GM10248 (cell line): Measurements from ENCODE around the gene FAM98B.

ENCODE experiments used
- CTCF ChIA-PET: fragments of 300-600 bp; sonication (Branson Sonifier 250); formaldehyde crosslinking; extraction: SDS; loops from one replicate; lab custom pipeline; 2021; ENCODE audit warnings: antibody characterized with exemption; lab: Yijun Ruan, JAX
- POLR2A ChIA-PET: fragments of 350-650 bp; sonication (Branson Sonifier 250); formaldehyde crosslinking; extraction: SDS; loops from one replicate; lab custom pipeline; 2020; ENCODE audit warnings: antibody characterized with exemption; lab: Yijun Ruan, JAX
- DNase-seq: peaks from one replicate; pipeline ENCODE4 v3.0.0; 2012; ENCODE audit errors: extremely low spot score
- CTCF ChIP-seq: IDR thresholded peaks from 2 replicates; pipeline ENCODE4 v1.5.1; 2012; ENCODE audit warnings: mild to moderate bottlenecking, low read depth; ENCODE audit errors: extremely low read depth, missing control alignments, control extremely low read depth

FAM98B gene

GRCh38 chr15:38453971-38454695 lies at the start of gene FAM98B:
Gene FAM98B, plus strand, starts transcription at chr15:38454127. Its CDS starts 35 bp downstream, at chr15:38454162.
- DNase-seq, result peak; percentile 84
- TF ChIP-seq CTCF, result no peak
- POLR2A ChIA-PET, result interaction anchor here (0.5 to 0.6 kb wide), 2 partner anchors 178 to 237 kb away, joined by 3 to 6 read pairs; no protein-coding TSS in a partner anchor
- CTCF ChIA-PET, result interaction anchor here (0.7 to 3.9 kb wide), 15 partner anchors 9 to 1303 kb away, joined by 3 to 59 read pairs (median 7); partner anchors contain the start of gene RASGRP1

GRCh38 chr15:38406436-38406835 lies 47.5 kb upstream of the FAM98B start:
- no peak for DNase-seq
- TF ChIP-seq CTCF, result no peak
- ChIA-PET POLR2A (no interaction called here), CTCF (interaction anchor here (0.7 to 2.1 kb wide), 3 partner anchors 16 to 35 kb away, joined by 3 to 5 read pairs (median 3); no protein-coding TSS in a partner anchor)

DNA sequence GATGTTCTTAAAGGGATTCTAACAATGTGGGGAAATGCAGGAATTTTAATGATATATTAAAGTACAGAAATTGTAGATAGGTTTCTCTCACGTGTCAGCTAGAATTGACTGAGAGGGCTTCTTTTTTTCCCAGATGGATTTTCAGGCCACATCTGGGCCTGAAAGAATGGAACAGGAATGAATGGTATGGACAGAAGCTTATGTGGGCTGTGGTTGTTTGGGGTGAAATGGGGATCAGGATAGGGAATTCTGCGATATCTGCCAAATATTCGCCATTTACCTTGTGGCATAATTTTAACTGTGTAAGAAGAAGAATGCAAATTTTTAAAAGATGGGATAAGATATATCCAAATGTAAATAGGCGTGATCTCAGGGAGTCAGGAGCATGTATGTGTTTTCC lies 45.4 kb upstream of the FAM98B start:
- ChIA-PET CTCF (interaction anchor here (2.1 kb wide), 1 partner anchor 18 kb away, joined by 5 read pairs; no protein-coding TSS in a partner anchor), POLR2A (no interaction called here)
- no peak for TF ChIP-seq CTCF
- DNase-seq, result no peak

DNA sequence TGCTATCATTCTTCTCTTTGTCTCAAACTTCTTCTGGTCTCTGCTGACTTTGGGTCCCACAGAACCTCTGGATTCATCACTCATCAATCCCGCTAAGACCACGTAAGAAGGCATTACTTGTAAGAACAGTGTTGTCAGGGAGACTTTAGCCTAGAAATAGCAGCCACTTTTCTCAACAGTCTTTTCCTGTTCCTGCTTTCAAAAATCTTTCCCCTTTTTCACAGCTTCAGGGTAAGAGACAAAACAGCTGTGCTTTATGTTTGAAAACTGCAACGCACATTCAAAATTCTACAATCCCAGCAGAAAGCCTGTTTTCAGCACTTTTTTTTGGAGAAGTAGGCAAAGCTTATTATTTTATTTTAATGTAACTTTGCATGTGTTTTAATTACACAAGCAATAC lies 42.0 kb upstream of the FAM98B start:
- TF ChIP-seq CTCF, result no peak
- ChIA-PET CTCF (interaction anchor here (1.0 kb wide), 1 partner anchor 17 kb away, joined by 4 read pairs; no protein-coding TSS in a partner anchor), POLR2A (no interaction called here)

GRCh38 chr15:38412466-38412865 lies 41.5 kb upstream of the FAM98B start:
- POLR2A ChIA-PET, result no interaction called here

More for the DNA sequence above, 42.0 kb upstream of the FAM98B start:
- DNase-seq, result no peak

DNA sequence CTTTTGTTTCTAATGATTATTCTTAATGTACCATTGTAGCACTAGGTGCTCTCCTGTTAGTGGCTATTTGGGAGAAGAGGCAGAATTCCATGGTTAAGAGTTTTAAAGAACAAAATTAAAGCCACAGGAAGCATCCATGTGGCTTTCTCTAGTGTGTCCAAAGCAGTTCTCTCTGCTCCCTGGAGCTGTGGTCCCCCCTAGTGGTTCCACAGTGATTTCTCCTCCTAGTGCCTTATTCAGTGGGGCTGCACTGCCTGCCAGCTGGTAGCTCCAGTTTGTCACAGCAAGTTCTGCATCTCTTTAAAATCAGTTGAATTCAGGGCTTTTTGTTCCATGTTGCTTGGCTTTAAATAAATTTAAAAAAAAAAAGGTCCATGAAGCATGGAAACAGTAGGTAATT lies 39.6 kb upstream of the FAM98B start:
- ChIA-PET POLR2A (no interaction called here), CTCF (no interaction called here)
- DNase-seq, result no peak
- no peak for TF ChIP-seq CTCF

More at GRCh38 chr15:38412466-38412865, 41.5 kb upstream of the FAM98B start:
- DNase-seq, result no peak
- TF ChIP-seq CTCF, result no peak
- CTCF ChIA-PET, result interaction anchor here (0.8 kb wide), 1 partner anchor 28 kb away, joined by 3 read pairs; no protein-coding TSS in a partner anchor
